Stimulated activated naive CD8-positive, alpha-beta T cell treated with anti-CD3 and anti-CD28 coated beads, Interleukin-15, Interleukin-2, amounts not matched to agents 100 U/mL and 50 U/mL, for 24 hours (primary cell): ENCODE measurements around the gene VRK3.
"Not testable (repeated sequence)": the region's sequence is repeated elsewhere in the genome, so short reads cannot be mapped to it uniquely, and the experiment has no call there.

Source experiments
- ATAC-seq: fragments of 150-1000 bp; cut with Tn5 transposase; one replicate; pipeline ENCODE4 v1.10.0; 2021
- DNase-seq: peaks from one replicate; pipeline ENCODE4 v3.0.0; 2021

The VRK3 gene

DNA sequence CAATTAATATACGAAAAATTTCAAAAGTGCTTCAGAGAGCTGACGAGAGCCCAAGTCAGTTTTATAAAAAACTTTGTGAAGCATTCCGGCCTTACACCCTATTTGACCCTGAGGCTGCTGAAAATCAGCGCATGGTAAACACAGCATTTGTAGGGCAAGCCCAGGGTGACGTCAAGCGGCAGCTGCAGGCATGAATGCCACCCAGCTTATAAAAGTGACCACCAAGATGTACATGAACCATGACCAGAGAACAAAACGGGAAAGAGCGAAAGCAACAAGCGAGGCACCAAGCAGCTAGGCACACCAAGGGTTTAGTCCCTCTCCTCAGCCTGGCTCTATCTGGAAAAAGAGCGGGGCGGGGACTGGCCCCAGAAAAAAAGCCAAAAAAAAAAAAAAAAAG lies 70.2 kb downstream of the VRK3 start:
- ATAC-seq = no peak
- no peak for DNase-seq

DNA sequence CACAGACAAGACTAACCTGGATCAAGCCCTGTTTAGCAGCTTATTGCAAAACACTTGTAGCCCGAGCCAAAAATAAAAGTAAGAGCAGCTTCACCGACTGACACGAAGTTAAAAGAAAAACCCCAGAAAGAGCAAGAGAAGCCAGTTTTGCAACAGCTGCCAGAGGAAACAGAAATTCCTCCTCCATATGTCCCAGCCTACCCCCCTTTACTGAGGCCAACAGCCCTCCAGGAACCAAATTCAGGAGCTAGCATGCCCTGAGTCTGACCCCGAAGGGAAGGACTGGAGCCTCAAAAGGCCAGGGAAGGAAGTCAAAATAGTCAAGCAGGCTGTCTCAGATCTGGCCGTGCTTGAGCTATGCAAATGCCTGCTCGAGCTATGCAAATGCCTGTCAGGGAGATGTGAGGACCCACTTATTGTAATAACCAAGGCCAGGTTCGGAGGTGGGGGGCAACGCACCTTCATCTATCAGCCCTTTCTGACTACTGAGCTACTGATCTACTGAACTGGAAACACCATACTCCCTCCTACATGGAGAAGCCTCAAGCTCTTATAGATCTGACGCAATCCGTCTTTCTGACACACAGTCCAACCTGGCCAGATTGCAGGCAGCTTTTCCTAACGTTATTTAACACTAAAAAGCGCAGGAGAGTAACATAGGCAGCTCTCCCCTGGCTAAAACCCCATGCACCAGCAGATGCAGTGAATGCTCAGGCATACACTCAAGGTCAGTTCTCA lies 70.9 kb downstream of the VRK3 start:
- ATAC-seq (no peak), DNase-seq (no peak)

- DNase-seq = no peak
- ATAC-seq = no peak
Measured at GRCh38 chr19:49953416-49953815, 71.8 kb downstream of the VRK3 start.

DNA sequence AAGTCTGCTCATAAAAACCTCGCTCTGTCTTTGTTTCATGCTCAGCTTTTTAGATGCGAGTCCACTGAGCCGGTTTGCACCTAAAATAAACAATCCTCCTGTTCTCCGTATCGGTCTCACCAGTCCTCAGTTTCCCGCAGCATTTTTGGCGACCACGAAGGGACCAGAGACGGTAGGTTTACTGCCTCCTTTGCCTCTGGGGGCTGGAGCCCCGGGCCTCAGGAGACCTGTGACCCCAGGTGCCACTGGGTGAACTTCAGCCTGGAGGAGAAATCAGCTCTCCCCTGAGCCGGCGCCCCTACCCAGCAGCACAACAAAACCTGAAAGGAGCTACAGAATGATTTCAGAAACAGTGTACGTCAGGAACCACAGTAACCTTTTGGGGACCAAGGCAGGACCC lies 72.3 kb downstream of the VRK3 start:
- DNase-seq (no peak), ATAC-seq (no peak)

DNA sequence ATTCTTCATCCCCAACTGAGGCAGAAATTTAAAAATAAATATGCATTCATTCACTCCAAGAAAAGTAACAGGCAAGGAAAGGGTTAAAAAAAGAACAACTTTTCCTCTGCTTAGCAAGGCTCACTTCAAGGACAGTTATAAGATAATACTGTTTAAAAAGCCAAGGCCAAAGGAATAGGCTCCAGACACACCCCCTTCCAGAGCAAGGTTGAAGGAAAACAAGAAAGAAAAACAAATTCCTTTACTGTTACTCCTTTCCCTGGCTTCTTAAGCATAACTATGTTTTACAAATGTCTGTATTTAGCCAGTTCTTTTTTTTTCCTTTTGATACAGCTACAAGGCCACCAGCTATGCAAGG lies 72.7 kb downstream of the VRK3 start:
- DNase-seq = no peak
- no peak for ATAC-seq

DNA sequence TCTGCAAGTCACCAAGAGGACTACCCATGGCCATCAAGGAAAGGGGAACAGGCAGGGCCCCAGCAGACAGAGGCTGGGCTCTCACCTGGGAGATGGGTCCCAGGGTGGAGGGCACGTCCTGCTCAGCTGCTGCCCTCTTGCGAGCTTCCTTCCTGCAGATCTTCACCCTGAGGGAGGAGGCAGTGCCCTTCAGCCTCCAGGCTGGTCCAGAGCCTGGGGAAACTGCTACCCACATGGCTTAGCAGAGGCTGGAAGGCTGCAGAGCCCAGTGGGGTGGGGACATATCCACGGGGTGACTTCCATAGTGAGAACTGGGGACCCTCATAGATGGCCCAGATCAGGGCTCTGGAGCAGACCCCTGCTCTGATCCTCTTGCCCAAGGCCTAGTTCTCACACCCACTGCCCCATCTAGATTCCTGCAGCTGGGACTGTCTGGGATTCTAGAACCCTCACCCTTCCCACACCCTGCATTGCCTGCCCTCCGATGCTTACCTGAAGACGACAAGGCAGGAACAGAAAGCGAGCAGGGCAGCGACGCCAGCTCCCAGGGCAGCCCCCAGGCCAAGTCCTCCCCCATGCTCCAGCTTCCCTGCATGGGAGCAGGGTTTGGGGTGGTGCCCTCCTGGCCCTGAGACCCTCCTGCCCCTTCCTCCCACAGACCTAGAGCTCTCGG lies 73.2 kb downstream of the VRK3 start:
- DNase-seq (no peak), ATAC-seq (no peak)

DNA sequence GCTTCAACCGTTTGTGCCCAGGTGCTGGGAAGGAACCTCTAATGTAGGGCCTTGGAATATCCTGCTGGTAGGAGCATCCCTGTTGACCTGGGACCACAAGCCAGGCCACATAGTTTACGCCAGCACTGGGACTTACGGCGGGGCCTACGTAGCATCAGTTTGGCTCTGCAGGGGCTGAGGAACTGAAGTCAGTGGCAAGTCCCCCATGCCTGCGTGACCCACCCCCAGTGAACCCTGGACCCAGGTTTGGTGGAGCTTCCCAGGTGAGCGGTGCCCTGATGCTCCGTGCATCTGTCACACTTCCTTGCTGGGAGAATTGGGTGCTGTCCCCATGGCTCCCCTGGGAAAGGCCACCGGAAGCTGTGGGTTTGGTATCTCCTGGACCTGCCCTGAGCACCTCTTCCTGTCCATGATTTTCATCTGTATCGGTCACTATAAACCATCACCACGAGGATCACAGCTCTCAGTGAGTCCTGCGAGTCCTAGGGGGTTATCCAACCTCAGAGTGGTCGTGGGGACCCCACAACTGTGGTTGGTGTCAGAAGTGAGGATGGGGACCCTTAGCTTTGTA lies 74.1 kb downstream of the VRK3 start:
- ATAC-seq (no peak), DNase-seq (no peak)

DNA sequence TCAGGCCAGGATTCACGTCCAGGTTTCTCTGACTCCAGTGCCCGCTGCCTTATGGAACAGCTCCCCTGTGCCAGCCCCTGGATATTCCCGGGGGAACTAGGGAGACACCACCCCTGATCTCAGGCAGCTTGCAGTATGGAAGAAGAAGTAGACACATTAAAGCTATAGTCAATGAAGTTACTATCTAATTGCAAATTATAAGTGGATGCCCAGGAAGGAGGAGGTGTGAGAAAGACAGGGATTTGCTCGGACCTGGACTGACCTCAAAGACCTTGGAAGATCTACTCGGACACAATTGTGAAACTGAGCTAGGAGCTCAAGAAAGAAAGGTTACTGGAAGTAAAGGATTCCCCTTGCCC lies 74.6 kb downstream of the VRK3 start:
- no peak for ATAC-seq
- no peak for DNase-seq

- DNase-seq (no peak), ATAC-seq (no peak)
Measured at GRCh38 chr19:49949742-49950589, 75.2 kb downstream of the VRK3 start.

GRCh38 chr19:49946415-49946814 lies 78.8 kb downstream of the VRK3 start:
- DNase-seq (no peak), ATAC-seq (no peak)

GRCh38 chr19:49944567-49944966 lies 80.6 kb downstream of the VRK3 start:
- not testable (repeated sequence) for DNase-seq
- peak; percentile 89 for ATAC-seq

DNA sequence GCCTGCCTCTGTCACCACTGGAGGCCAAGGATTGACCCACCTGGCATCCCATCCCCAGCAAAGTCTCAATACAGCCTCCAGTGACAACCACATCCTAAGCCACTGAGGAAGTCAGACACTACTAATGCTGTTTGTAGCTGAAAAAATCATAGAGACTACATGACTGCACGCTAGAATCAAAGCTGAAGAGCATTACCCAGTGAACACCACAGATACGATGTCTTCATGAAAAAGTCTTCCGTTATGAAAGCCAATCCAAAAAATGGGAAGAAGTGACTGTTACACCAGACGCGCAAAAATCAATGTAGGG lies 84.7 kb downstream of the VRK3 start:
- DNase-seq = no peak
- no peak for ATAC-seq

DNA sequence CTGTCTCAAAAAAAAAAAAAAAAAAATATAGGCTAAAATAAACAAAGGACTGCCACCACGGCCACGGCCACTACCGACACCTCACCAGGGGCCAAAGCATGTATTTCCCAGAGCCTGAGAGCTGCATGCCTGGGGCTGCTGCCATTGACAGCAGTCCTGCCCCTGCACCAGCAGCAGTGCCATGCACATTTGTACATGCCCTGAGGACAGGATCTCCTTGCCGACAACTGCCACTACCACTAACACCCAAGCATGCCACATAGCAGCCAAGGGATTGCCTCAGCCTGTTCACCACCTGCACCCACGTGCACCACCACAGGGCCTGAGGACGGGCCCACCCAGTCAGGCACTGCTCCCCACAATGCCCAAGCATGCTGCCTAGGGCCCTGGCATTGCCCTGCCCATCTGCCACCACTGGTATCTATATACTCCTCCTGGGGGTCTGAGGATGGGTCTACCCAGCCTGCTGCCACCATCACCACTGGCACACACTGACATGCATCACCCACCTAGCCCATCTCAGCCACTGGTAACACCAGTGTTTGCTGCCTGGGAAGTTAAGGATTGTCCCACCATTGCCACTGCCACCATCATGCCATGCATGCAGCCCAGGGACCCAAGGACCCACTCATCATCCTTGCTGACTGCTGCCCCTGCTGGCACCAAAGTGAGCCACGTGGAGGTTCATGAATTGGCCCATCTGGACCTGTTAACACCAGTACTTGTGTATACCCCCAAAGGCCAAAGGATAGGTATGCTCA lies 85.3 kb downstream of the VRK3 start:
- ATAC-seq (no peak), DNase-seq (no peak)

DNA sequence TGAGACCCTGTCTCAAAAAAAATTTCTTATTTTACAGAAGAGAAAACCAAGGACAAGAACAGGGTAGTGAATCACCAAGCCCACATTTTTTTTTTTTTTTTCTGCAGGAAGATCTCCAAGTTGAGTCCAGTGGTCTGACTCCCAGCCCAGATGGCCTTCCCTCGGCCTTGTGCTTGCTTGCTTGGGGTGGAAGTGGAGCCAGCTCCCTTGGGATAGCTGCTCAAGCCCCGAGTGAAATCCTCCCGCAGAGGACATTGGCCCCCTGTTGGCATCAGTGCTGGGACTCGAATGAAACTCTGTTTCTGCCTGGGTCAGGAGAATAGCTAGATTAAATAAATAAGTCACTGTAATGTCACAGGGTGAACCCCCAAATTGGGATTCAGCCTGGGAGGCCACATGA lies 86.5 kb downstream of the VRK3 start:
- no peak for DNase-seq
- no peak for ATAC-seq

- ATAC-seq = peak; percentile 76
- DNase-seq = peak; percentile 90
Measured at GRCh38 chr19:49937750-49938381, 87.3 kb downstream of the VRK3 start.

- ATAC-seq (no peak), DNase-seq (no peak)
Measured at GRCh38 chr19:49936549-49936948, 88.6 kb downstream of the VRK3 start.

DNA sequence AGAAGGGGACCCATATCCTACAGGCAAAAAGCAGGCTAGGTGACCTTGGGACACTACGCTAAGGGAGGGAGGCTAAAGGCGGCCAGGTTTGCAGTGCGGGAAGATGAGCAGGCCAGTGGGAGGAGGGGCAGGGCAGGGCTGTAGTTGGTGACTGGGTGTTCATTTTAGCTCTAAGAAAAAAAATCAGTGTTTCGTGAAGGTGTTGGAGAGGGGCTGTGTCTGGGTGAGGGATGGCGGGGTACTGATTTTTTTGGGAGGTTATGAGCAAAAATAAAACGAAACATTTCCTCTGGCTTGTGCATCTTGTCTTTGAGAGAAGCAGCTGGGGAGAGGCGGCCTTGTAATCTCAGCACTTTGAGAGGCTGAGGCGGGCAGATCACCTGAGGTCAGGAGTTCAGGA lies 91.5 kb downstream of the VRK3 start:
- ATAC-seq (no peak), DNase-seq (no peak)

- ATAC-seq (no peak), DNase-seq (peak; percentile 45)
Measured at GRCh38 chr19:49932731-49933131, 92.4 kb downstream of the VRK3 start.

DNA sequence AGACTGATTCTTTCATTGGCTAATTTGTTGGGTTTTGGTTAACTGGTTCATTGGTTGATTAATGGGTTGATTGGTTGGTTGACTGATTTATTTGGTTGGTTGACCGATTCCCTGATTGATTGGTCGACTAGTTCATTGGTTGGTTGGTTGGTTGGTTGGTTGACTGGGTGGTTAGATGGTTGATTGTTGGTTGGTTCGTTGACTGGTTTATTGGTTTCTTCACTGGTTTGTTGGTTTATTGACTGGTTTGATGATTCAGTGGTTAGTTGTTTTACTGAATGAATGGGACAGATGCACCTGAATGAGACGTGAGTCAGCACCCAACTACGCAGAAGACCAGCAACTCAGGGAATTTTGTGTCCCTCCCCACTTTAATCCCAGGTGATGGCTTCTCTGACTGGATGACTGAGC lies 93.1 kb downstream of the VRK3 start:
- DNase-seq = no peak
- ATAC-seq = no peak

GRCh38 chr19:49931293-49932040 lies 93.7 kb downstream of the VRK3 start:
- ATAC-seq (no peak), DNase-seq (no peak)

DNA sequence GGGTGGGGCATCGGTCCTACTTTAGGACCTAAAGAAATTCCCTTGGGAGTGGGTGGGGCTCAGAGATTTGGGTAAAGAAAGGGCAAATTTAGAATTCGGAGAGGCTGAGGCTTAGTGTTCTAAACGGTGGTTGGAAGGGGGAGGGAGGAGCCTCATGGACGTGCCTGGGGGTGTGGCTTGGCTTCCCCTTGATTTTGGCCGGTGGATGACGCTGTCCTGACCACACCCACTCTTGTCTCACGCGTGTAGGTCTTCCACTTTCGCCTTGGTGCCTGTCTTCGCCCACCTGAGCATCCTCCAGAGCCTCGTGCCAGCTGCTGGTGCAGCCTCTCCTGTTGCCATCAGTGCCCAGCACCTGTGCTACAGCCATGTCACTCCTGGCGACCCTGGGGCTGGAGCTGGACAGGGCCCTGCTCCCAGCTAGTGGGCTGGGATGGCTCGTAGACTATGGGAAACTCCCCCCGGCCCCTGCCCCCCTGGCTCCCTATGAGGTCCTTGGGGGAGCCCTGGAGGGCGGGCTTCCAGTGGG lies 94.6 kb downstream of the VRK3 start:
- no peak for ATAC-seq
- no peak for DNase-seq
